ENCODE data around the gene TCAIM. TPM values are rescaled to one million over a fixed set of nuclear protein-coding genes. Genes with fewer than 3 reads are reported as not detected.

The TCAIM gene
- total and polyA plus RNA-seq, 2 experiments from 2014 or later = 10.3 to 26.0 TPM

DNA sequence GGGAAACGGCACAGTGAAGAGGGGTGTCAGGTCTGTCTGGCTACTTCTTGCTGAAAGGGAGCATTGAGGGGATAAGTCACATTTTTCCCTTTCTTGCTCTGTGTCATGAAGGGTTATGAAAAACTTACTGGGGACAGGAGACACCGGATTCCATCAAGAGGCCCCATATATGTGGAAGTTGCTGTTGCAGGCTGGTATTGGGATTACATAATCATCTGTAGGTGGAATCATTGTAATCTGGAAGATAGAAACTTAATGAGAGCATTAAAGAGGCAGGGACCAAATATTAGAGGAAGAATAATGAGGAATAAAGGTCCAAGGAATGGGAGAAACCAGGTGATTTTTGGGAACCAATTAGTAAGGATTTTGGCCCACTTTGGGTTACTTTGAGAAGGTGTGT, 4.2 kb upstream of the TCAIM start (continued):
- TF ChIP-seq, protein P1, sequence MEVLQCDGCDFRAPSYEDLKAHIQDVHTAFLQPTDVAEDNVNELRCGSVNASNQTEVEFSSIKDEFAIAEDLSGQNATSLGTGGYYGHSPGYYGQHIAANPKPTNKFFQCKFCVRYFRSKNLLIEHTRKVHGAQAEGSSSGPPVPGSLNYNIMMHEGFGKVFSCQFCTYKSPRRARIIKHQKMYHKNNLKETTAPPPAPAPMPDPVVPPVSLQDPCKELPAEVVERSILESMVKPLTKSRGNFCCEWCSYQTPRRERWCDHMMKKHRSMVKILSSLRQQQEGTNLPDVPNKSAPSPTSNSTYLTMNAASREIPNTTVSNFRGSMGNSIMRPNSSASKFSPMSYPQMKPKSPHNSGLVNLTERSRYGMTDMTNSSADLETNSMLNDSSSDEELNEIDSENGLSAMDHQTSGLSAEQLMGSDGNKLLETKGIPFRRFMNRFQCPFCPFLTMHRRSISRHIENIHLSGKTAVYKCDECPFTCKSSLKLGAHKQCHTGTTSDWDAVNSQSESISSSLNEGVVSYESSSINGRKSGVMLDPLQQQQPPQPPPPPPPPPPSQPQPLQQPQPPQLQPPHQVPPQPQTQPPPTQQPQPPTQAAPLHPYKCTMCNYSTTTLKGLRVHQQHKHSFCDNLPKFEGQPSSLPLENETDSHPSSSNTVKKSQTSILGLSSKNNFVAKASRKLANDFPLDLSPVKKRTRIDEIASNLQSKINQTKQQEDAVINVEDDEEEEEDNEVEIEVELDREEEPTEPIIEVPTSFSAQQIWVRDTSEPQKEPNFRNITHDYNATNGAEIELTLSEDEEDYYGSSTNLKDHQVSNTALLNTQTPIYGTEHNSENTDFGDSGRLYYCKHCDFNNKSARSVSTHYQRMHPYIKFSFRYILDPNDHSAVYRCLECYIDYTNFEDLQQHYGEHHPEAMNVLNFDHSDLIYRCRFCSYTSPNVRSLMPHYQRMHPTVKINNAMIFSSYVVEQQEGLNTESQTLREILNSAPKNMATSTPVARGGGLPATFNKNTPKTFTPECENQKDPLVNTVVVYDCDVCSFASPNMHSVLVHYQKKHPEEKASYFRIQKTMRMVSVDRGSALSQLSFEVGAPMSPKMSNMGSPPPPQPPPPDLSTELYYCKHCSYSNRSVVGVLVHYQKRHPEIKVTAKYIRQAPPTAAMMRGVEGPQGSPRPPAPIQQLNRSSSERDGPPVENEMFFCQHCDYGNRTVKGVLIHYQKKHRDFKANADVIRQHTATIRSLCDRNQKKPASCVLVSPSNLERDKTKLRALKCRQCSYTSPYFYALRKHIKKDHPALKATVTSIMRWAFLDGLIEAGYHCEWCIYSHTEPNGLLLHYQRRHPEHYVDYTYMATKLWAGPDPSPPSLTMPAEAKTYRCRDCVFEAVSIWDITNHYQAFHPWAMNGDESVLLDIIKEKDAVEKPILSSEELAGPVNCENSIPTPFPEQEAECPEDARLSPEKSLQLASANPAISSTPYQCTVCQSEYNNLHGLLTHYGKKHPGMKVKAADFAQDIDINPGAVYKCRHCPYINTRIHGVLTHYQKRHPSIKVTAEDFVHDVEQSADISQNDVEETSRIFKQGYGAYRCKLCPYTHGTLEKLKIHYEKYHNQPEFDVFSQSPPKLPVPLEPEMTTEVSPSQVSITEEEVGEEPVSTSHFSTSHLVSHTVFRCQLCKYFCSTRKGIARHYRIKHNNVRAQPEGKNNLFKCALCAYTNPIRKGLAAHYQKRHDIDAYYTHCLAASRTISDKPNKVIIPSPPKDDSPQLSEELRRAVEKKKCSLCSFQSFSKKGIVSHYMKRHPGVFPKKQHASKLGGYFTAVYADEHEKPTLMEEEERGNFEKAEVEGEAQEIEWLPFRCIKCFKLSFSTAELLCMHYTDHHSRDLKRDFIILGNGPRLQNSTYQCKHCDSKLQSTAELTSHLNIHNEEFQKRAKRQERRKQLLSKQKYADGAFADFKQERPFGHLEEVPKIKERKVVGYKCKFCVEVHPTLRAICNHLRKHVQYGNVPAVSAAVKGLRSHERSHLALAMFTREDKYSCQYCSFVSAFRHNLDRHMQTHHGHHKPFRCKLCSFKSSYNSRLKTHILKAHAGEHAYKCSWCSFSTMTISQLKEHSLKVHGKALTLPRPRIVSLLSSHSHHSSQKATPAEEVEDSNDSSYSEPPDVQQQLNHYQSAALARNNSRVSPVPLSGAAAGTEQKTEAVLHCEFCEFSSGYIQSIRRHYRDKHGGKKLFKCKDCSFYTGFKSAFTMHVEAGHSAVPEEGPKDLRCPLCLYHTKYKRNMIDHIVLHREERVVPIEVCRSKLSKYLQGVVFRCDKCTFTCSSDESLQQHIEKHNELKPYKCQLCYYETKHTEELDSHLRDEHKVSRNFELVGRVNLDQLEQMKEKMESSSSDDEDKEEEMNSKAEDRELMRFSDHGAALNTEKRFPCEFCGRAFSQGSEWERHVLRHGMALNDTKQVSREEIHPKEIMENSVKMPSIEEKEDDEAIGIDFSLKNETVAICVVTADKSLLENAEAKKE (CRISPR knock-in tag; IDR thresholded peaks at IDR 0.05) = no peak
- no peak for TF ChIP-seq JUNB (IDR thresholded peaks at IDR 0.05; ENCODE audit: unreplicated experiment)
- TF ChIP-seq EZH2phosphoT487 (IDR thresholded peaks at IDR 0.05; ENCODE audit: unreplicated experiment) = no peak
- TF ChIP-seq ZNF114 (CRISPR knock-in tag; IDR thresholded peaks at IDR 0.05) = no peak
- no peak for TF ChIP-seq NANOG (IDR thresholded peaks at IDR 0.05; ENCODE audit: borderline replicate concordance)

DNA sequence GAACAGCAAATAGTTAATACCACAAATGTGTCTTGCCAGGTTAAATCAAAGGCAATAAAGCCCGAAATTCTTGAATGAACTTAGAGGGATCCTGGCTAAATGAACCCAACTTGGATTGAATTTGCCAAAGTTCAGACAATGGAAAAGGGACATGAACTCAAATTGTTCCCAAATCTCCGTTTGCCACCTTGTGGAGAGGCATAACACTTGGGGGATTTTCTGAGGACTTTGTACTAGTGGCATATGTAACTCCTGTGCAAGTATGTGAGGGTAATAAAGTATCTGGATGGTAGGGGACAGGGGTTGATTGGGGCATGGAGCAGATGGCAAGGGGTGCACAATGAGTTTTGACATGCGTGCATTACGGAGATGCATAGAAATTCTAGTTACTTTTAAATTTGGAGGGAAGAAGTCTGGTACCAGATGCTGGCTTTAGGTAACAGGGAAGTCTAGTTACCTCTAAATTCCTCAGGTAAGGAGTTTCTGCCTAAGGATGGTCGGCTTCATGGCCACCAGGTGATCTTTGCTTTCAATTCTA, 1.2 kb upstream of the TCAIM start:
- H3K36me3 Mint-ChIP-seq (ENCODE audit: low read depth) = peaks cover 3% of the 10 kb centered on the region; the same call in 1 of the 3 replicates
- no peaks in the 10 kb centered on the region for H4K20me1 ChIP-seq (replicated peaks; ENCODE audit: insufficient read depth)
- no peaks in the 10 kb centered on the region for H3K27me3 ChIP-seq (ENCODE audit: insufficient read depth)
- peaks cover 7% of the 10 kb centered on the region for H3K27me3 Mint-ChIP-seq (ENCODE audit: insufficient read depth, low read depth, poor library complexity)
- H3K36me3 ChIP-seq (ENCODE audit: insufficient read depth) = no peaks in the 10 kb centered on the region
- ATAC-seq (0 out of 3 replicates have a peak, but pooled peaks have one; percentile 3), DNase-seq (ENCODE audit: low spot score) (peak; percentile 57)
- peak overlapping the region; percentile 81 for H3K4me3 Mint-ChIP-seq
- peak overlapping the region; percentile 70 for H3K4me3 ChIP-seq
- H3K79me2 ChIP-seq (replicated peaks; ENCODE audit: insufficient read depth) = peaks cover 25% of the 10 kb centered on the region
- H3K27ac ChIP-seq (ENCODE audit: low read depth) = peak overlapping the region; percentile 75
- no peaks in the 10 kb centered on the region for H3K9me3 Mint-ChIP-seq
- peaks cover 16% of the 10 kb centered on the region for H3K4me1 Mint-ChIP-seq
- 0 out of 2 replicates have a peak, but pooled peaks cover 3% of the 10 kb centered on the region for H3K4me1 ChIP-seq (ENCODE audit: insufficient read depth)
- H3F3A ChIP-seq (replicated peaks; ENCODE audit: low read depth) = no peaks in the 10 kb centered on the region
- TF ChIP-seq ZNF114 (CRISPR knock-in tag; IDR thresholded peaks at IDR 0.05) = no peak
- TF ChIP-seq, protein P2, sequence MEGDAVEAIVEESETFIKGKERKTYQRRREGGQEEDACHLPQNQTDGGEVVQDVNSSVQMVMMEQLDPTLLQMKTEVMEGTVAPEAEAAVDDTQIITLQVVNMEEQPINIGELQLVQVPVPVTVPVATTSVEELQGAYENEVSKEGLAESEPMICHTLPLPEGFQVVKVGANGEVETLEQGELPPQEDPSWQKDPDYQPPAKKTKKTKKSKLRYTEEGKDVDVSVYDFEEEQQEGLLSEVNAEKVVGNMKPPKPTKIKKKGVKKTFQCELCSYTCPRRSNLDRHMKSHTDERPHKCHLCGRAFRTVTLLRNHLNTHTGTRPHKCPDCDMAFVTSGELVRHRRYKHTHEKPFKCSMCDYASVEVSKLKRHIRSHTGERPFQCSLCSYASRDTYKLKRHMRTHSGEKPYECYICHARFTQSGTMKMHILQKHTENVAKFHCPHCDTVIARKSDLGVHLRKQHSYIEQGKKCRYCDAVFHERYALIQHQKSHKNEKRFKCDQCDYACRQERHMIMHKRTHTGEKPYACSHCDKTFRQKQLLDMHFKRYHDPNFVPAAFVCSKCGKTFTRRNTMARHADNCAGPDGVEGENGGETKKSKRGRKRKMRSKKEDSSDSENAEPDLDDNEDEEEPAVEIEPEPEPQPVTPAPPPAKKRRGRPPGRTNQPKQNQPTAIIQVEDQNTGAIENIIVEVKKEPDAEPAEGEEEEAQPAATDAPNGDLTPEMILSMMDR (conservative IDR thresholded peaks at IDR 0.05; ENCODE audit: low read depth in 2 of 2) = peak; percentile 39 to 43
- H3K9me2 ChIP-seq (ENCODE audit: insufficient read depth) = no peaks in the 10 kb centered on the region
- H3K27ac Mint-ChIP-seq = peak overlapping the region; percentile 99
- H2AFZ ChIP-seq = peak overlapping the region; percentile 96; the same call in 1 of the 2 replicates
- peak overlapping the region; percentile 87 for H3K4me2 ChIP-seq

Data from GM23338 (cell line).